Fibroblast of pulmonary artery (primary cell): Measurements from ENCODE around the gene STT3A.

Experiments
- DNase-seq: peaks from one replicate; pipeline ENCODE4 v3.0.0-alpha.2; 2010; ENCODE audit warnings: low read depth
- H3K4me3 ChIP-seq: replicated peaks from 2 replicates; pipeline ENCODE4 v1.5.1; 2011; ENCODE audit warnings: low read depth, mild to moderate bottlenecking, control low read depth, low read length, moderate library complexity
- TF ChIP-seq, protein P1 (sequence below): IDR thresholded peaks from 2 replicates; pipeline ENCODE4 v1.5.1; 2011; ENCODE audit warnings: mild to moderate bottlenecking, control low read depth, low read length, inconsistent platforms; ENCODE audit errors: missing control alignments

The STT3A gene

DNA sequence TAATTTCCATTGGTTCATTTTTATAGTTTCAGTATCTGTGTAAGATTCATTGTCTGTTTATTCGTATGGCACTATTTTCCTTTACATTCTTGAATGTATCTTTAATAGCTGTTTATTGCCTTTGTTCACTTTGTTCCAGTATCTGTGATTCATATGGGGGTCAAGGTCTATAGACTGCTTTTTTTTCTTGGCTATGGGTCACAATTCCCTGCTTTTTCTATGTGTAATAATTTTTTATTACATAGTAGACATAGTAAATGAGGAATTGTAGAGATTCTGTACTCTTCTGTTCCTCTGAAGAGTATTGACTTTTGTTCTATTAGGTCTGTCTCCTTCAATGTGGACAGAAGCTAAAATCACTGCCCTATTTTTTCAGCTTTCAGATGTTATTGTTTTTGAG, 77.5 kb downstream of the STT3A start:
- TF ChIP-seq, protein P1, sequence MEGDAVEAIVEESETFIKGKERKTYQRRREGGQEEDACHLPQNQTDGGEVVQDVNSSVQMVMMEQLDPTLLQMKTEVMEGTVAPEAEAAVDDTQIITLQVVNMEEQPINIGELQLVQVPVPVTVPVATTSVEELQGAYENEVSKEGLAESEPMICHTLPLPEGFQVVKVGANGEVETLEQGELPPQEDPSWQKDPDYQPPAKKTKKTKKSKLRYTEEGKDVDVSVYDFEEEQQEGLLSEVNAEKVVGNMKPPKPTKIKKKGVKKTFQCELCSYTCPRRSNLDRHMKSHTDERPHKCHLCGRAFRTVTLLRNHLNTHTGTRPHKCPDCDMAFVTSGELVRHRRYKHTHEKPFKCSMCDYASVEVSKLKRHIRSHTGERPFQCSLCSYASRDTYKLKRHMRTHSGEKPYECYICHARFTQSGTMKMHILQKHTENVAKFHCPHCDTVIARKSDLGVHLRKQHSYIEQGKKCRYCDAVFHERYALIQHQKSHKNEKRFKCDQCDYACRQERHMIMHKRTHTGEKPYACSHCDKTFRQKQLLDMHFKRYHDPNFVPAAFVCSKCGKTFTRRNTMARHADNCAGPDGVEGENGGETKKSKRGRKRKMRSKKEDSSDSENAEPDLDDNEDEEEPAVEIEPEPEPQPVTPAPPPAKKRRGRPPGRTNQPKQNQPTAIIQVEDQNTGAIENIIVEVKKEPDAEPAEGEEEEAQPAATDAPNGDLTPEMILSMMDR = no peak
- DNase-seq = no peak
- H3K4me3 ChIP-seq = no peak overlapping the region

DNA sequence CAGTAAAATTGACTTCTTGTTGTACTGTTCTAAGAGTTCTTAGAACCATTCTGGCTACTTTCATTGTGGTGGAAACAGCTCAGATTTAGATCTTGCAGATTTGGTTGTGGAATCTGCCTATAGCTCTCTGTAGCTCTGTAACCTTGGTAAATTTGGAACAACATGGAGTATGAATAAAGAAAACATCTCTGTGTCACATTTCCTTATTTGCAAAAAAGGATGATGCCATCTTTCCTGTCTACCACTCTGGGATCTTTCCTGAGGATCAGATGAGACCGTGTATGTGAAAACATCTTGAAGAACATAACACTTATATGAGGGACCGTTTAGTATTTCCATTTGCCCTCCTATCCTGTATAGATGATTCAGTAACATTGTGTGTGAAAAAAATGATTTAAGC, 78.9 kb downstream of the STT3A start:
- TF ChIP-seq, protein P1 = no peak
- no peak for DNase-seq
- H3K4me3 ChIP-seq = no peak overlapping the region
